ENCODE measurements around the gene ADGRV1.
A peak's percentile ranks its signal among the peaks of the same experiment; 100 is the strongest.

Gene ADGRV1

GRCh38 chr5:91137647-91138046 is 579.0 kb downstream of the ADGRV1 start:
- H3K4me1 ChIP-seq (ENCODE audit: control insufficient read depth, insufficient read depth, low read length), result no peaks in the 10 kb centered on the region
- no peaks in the 10 kb centered on the region for H3K9me3 ChIP-seq (ENCODE audit: control insufficient read depth, low read length)
- no peak overlapping the region for H3K9ac ChIP-seq (ENCODE audit: low read length)
- DNase-seq (ENCODE audit: low read depth), result no peak
- no peaks in the 10 kb centered on the region for H3K27me3 ChIP-seq (replicated peaks; ENCODE audit: control insufficient read depth, insufficient read depth, low read length)
- no peaks in the 10 kb centered on the region for H3K36me3 ChIP-seq (ENCODE audit: control insufficient read depth, insufficient read depth, low read length, severe bottlenecking)
- H3K4me3 ChIP-seq (ENCODE audit: low read length), result no peak overlapping the region

DNA sequence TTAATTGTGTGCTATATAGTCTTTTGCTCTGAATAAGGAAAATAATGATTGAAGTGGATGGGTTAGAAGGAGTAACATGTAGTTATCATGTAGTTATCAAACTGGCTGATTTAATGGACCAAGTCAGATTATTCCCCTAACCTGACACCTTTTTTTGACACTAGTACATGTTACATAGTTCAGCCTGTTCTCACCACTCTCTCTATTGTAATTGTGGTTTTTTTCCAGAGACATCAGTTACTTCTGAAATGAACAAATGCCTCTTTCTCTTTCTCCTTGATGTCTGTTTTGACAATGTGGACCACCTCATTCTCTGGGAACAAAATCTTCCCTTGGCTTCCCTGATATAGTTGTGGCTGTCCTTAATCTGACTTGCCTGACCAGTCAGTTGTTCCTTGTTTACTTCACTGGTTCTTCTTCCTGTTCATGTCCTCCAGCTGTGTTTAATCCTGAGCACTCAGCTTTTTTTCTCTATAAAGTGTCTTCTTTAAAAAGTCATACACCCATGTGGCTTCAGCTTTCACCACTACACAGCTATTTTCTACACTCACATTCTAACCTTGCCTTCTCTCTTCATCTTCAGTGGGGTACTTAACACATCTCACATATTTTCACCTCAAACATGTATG is 581.1 kb downstream of the ADGRV1 start:
- no peak overlapping the region for H3K4me3 ChIP-seq (ENCODE audit: low read length)
- no peaks in the 10 kb centered on the region for H3K9me3 ChIP-seq (ENCODE audit: control insufficient read depth, low read length)
- H3K36me3 ChIP-seq (ENCODE audit: control insufficient read depth, insufficient read depth, low read length, severe bottlenecking), result no peaks in the 10 kb centered on the region
- no peak overlapping the region for H3K9ac ChIP-seq (ENCODE audit: low read length)
- H3K4me1 ChIP-seq (ENCODE audit: control insufficient read depth, insufficient read depth, low read length), result peaks cover 2% of the 10 kb centered on the region
- DNase-seq (ENCODE audit: low read depth), result no peak
- no peaks in the 10 kb centered on the region for H3K27me3 ChIP-seq (replicated peaks; ENCODE audit: control insufficient read depth, insufficient read depth, low read length)

GRCh38 chr5:91140657-91141056 is 582.1 kb downstream of the ADGRV1 start:
- no peak overlapping the region for H3K4me3 ChIP-seq (ENCODE audit: low read length)
- no peak for DNase-seq (ENCODE audit: low read depth)
- H3K36me3 ChIP-seq (ENCODE audit: control insufficient read depth, insufficient read depth, low read length, severe bottlenecking), result no peaks in the 10 kb centered on the region
- H3K9ac ChIP-seq (ENCODE audit: low read length), result no peak overlapping the region
- no peaks in the 10 kb centered on the region for H3K27me3 ChIP-seq (replicated peaks; ENCODE audit: control insufficient read depth, insufficient read depth, low read length)
- H3K9me3 ChIP-seq (ENCODE audit: control insufficient read depth, low read length), result no peaks in the 10 kb centered on the region
- peaks cover 11% of the 10 kb centered on the region for H3K4me1 ChIP-seq (ENCODE audit: control insufficient read depth, insufficient read depth, low read length)

- Histone ChIP-seq H3K36me3 (ENCODE audit: control insufficient read depth, insufficient read depth, low read length, severe bottlenecking) (no peaks in the 10 kb centered on the region), H3K4me3 (ENCODE audit: low read length) (no peak overlapping the region), H3K9ac (ENCODE audit: low read length) (no peak overlapping the region), H3K4me1 (ENCODE audit: control insufficient read depth, insufficient read depth, low read length) (peaks cover 19% of the 10 kb centered on the region), H3K27me3 (replicated peaks; ENCODE audit: control insufficient read depth, insufficient read depth, low read length) (no peaks in the 10 kb centered on the region), H3K9me3 (ENCODE audit: control insufficient read depth, low read length) (no peaks in the 10 kb centered on the region)
- DNase-seq (ENCODE audit: low read depth), result no peak
Measured at GRCh38 chr5:91141642-91142041, 583.0 kb downstream of the ADGRV1 start.

GRCh38 chr5:91142386-91142785 is 583.8 kb downstream of the ADGRV1 start:
- Histone ChIP-seq H3K9ac (ENCODE audit: low read length) (no peak overlapping the region), H3K27me3 (replicated peaks; ENCODE audit: control insufficient read depth, insufficient read depth, low read length) (no peaks in the 10 kb centered on the region), H3K9me3 (ENCODE audit: control insufficient read depth, low read length) (no peaks in the 10 kb centered on the region), H3K4me3 (ENCODE audit: low read length) (no peak overlapping the region), H3K36me3 (ENCODE audit: control insufficient read depth, insufficient read depth, low read length, severe bottlenecking) (no peaks in the 10 kb centered on the region), H3K4me1 (ENCODE audit: control insufficient read depth, insufficient read depth, low read length) (peaks cover 21% of the 10 kb centered on the region)
- DNase-seq (ENCODE audit: low read depth), result no peak

DNA sequence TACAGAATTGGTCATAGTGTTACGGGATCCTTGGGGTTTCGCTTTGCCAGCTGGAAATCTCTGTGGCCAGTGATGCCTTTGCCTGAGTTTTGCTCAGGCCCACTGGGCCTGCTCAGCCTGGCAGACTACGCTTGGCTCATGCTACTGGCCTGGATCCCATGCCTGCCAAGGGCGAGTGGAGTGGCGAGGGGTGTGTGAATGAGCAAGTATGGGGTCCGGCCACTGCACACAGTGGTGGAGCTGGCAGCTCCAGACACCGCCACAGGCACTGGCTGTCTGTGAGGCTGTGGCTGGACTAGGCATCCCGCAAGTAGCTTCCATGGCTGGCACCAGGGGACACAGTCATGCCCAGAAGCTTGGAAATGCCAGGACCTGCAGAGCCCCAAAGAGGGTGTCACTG is 584.2 kb downstream of the ADGRV1 start:
- Histone ChIP-seq H3K4me3 (ENCODE audit: low read length) (no peak overlapping the region), H3K36me3 (ENCODE audit: control insufficient read depth, insufficient read depth, low read length, severe bottlenecking) (no peaks in the 10 kb centered on the region), H3K27me3 (replicated peaks; ENCODE audit: control insufficient read depth, insufficient read depth, low read length) (no peaks in the 10 kb centered on the region), H3K4me1 (ENCODE audit: control insufficient read depth, insufficient read depth, low read length) (peaks cover 21% of the 10 kb centered on the region), H3K9me3 (ENCODE audit: control insufficient read depth, low read length) (no peaks in the 10 kb centered on the region), H3K9ac (ENCODE audit: low read length) (no peak overlapping the region)
- DNase-seq (ENCODE audit: low read depth), result no peak

DNA sequence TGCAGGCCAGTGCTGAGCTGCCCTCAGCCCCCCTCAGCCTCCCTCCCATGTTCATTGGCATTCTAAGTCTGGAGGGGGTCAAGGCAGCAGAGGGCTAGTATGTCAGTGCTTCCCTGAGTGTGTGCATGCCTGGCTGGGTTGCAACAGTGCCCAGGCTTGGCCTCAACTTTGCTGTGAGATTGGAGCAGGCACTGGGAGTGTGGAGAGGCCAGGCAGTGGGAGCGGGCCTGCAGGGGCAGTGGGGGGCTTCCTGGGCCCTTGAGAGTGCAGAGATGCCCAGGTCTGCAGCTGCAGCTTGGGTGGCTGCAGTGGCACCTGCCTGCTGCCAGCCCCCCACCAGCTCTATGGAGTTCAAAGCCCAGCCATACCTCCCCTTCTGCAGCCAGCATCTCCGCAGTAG is 585.2 kb downstream of the ADGRV1 start:
- peaks cover 21% of the 10 kb centered on the region for H3K4me1 ChIP-seq (ENCODE audit: control insufficient read depth, insufficient read depth, low read length)
- H3K9me3 ChIP-seq (ENCODE audit: control insufficient read depth, low read length), result no peaks in the 10 kb centered on the region
- no peak for DNase-seq (ENCODE audit: low read depth)
- H3K9ac ChIP-seq (ENCODE audit: low read length), result no peak overlapping the region
- H3K36me3 ChIP-seq (ENCODE audit: control insufficient read depth, insufficient read depth, low read length, severe bottlenecking), result no peaks in the 10 kb centered on the region
- no peak overlapping the region for H3K4me3 ChIP-seq (ENCODE audit: low read length)
- no peaks in the 10 kb centered on the region for H3K27me3 ChIP-seq (replicated peaks; ENCODE audit: control insufficient read depth, insufficient read depth, low read length)

DNA sequence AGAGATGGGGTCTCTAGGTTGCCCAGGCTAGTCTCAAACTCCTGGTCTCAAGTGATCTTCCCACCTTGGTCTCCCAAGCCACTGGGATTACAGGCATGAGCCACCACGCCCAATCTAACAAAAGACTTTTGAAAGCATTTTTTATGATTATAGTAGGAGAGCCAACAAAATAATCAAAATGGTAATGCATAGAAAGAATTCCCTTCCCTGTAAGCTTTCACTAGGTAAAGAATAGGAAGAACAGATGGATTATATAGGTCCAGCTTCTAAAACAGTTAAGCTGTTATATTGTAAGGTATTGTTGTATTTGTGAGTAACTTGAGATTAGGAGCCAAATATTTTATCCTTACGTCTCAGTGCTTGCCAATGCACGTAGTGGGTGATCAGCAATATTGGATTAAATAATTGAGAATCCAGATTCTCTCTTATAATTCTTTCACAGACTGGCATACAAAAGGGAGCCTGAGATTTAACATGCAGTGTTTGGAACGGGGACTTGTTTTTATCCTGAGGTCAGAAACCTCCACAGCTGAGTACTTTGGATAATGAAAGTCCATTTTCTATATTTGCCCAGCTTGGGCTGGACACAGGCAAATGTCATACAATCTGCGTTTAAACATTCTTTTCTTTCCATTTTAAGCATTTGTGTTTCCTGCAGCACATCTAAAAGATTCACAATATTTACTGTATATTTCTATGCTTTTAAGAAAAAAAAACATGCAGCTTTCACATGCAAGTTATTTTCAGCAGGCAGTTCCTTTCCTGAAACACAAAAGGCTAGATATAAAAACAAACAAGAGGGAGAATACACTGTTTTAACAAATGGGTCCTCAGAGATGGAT is 586.1 kb downstream of the ADGRV1 start:
- no peaks in the 10 kb centered on the region for H3K27me3 ChIP-seq (replicated peaks; ENCODE audit: control insufficient read depth, insufficient read depth, low read length)
- H3K36me3 ChIP-seq (ENCODE audit: control insufficient read depth, insufficient read depth, low read length, severe bottlenecking), result no peaks in the 10 kb centered on the region
- peak overlapping the region; percentile 52 for H3K9ac ChIP-seq (ENCODE audit: low read length)
- no peak for DNase-seq (ENCODE audit: low read depth)
- no peaks in the 10 kb centered on the region for H3K9me3 ChIP-seq (ENCODE audit: control insufficient read depth, low read length)
- peak overlapping the region; percentile 56 for H3K4me3 ChIP-seq (ENCODE audit: low read length)
- peaks cover 21% of the 10 kb centered on the region for H3K4me1 ChIP-seq (ENCODE audit: control insufficient read depth, insufficient read depth, low read length)

DNA sequence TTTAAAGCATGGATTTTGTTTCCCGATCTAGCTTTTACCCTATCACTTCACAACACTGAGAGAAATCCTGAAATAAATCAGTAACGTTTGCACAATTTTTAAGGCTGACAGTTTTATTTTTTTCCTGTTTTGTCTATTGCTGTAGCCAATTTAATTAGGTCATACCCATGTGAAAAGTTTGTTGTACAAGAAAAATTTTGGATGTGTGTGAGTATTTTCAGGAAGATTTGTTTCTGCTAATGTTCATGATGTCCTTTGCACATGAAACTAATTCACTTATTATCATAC is 586.7 kb downstream of the ADGRV1 start:
- DNase-seq (ENCODE audit: low read depth), result no peak
- H3K9ac ChIP-seq (ENCODE audit: low read length), result peak overlapping the region; percentile 52

DNA sequence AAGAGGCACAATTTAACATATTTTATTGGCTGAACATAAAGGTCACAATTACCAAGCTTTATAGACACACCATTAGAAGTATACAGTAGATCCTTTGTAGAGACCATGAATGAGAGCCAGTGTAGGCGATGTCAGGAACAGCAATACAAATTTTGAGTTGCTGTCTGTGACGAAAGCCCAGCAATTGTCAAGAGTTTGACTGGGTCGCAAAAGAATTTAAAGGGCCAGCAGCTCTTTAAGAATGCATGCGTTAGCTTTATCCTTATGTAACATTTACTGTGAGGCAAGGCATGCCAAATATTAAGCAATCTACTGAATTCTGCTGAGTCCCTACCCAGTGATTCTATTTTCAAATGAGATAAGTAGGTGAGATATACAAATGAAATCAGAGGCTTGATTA is 587.6 kb downstream of the ADGRV1 start:
- no peaks in the 10 kb centered on the region for H3K36me3 ChIP-seq (ENCODE audit: control insufficient read depth, insufficient read depth, low read length, severe bottlenecking)
- H3K4me3 ChIP-seq (ENCODE audit: low read length), result no peak overlapping the region
- DNase-seq (ENCODE audit: low read depth), result peak; percentile 43
- no peak overlapping the region for H3K9ac ChIP-seq (ENCODE audit: low read length)
- H3K9me3 ChIP-seq (ENCODE audit: control insufficient read depth, low read length), result no peaks in the 10 kb centered on the region
- no peaks in the 10 kb centered on the region for H3K27me3 ChIP-seq (replicated peaks; ENCODE audit: control insufficient read depth, insufficient read depth, low read length)
- H3K4me1 ChIP-seq (ENCODE audit: control insufficient read depth, insufficient read depth, low read length), result peaks cover 26% of the 10 kb centered on the region

More for the DNA sequence above, 586.7 kb downstream of the ADGRV1 start:
- Histone ChIP-seq H3K4me3 (ENCODE audit: low read length) (peak overlapping the region; percentile 56), H3K27me3 (replicated peaks; ENCODE audit: control insufficient read depth, insufficient read depth, low read length) (no peaks in the 10 kb centered on the region), H3K9me3 (ENCODE audit: control insufficient read depth, low read length) (no peaks in the 10 kb centered on the region), H3K4me1 (ENCODE audit: control insufficient read depth, insufficient read depth, low read length) (peaks cover 21% of the 10 kb centered on the region), H3K36me3 (ENCODE audit: control insufficient read depth, insufficient read depth, low read length, severe bottlenecking) (no peaks in the 10 kb centered on the region)

DNA sequence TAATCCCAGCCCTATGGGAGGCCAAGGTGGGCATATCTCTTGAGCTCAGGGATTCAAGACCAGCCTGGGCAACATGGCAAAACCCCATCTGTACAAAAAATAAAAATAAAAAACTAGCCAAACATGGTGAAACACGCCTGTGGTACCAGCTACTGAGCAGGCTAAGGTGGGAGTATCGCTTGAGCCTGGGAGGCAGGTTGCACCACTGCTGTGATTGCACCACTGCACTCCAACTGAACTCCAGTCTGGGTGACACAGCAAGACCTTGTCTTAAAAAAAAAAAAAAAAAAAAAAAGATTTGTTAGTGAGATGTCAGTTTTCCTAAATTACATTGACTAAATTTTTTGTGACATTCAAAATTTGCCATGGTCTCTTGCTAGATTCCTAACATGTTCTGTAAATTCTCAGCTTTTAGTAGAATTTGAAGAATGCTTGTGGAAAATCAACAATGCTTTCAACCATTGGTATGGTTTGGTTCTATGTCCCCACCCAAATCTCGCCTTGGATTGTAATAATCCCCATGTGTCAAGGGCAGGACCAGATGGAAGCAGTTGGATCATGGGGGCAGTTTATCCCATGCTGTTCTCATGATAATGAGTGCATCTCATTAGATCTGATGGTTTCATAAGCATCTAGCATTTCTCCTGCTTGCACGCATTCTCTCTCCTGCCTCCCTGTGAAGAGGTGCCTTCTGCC is 588.5 kb downstream of the ADGRV1 start:
- no peak overlapping the region for H3K4me3 ChIP-seq (ENCODE audit: low read length)
- H3K36me3 ChIP-seq (ENCODE audit: control insufficient read depth, insufficient read depth, low read length, severe bottlenecking), result no peaks in the 10 kb centered on the region
- H3K4me1 ChIP-seq (ENCODE audit: control insufficient read depth, insufficient read depth, low read length), result peaks cover 35% of the 10 kb centered on the region
- no peaks in the 10 kb centered on the region for H3K9me3 ChIP-seq (ENCODE audit: control insufficient read depth, low read length)
- H3K9ac ChIP-seq (ENCODE audit: low read length), result no peak overlapping the region
- peak; percentile 68 for DNase-seq (ENCODE audit: low read depth)
- H3K27me3 ChIP-seq (replicated peaks; ENCODE audit: control insufficient read depth, insufficient read depth, low read length), result no peaks in the 10 kb centered on the region

All from adipocyte (in vitro differentiated cells).